Retinal pigment epithelial cell (primary cell): ENCODE results near the gene UNK.
A peak's percentile ranks its signal among the peaks of the same experiment; 100 is the strongest.

Experiments
- DNase-seq: peaks from one replicate; pipeline ENCODE4 v3.0.0-alpha.2; 2010; ENCODE audit warnings: low read depth
- H3K4me3 ChIP-seq: 2 replicates; pipeline ENCODE4 v1.5.1; 2011; ENCODE audit warnings: mild to moderate bottlenecking, low read length, control low read depth, moderate library complexity
- CTCF ChIP-seq: conservative IDR thresholded peaks from 2 replicates; pipeline ENCODE4 v1.5.1; 2011; ENCODE audit warnings: low read depth, low read length, control low read depth, inconsistent platforms

Gene UNK

GRCh38 chr17:75824666-75825065, 40.1 kb downstream of the UNK start:
- TF ChIP-seq CTCF, result no peak

GRCh38 chr17:75825149-75825552, 40.5 kb downstream of the UNK start:
- no peak for TF ChIP-seq CTCF
- no peak overlapping the region for H3K4me3 ChIP-seq
- no peak for DNase-seq

More at GRCh38 chr17:75824666-75825065, 40.1 kb downstream of the UNK start:
- DNase-seq, result no peak
- H3K4me3 ChIP-seq, result no peak overlapping the region

- no peak for TF ChIP-seq CTCF
- H3K4me3 ChIP-seq, result no peak overlapping the region
- DNase-seq, result no peak
Observed at GRCh38 chr17:75825748-75826370, 41.3 kb downstream of the UNK start.

- DNase-seq, result no peak
- TF ChIP-seq CTCF, result no peak
Observed at GRCh38 chr17:75826561-75827307, 42.1 kb downstream of the UNK start.

GRCh38 chr17:75827308-75828075, 42.9 kb downstream of the UNK start:
- no peak for DNase-seq
- peak; percentile 79 for TF ChIP-seq CTCF
- no peak overlapping the region for H3K4me3 ChIP-seq

More at GRCh38 chr17:75826561-75827307, 42.1 kb downstream of the UNK start:
- H3K4me3 ChIP-seq, result no peak overlapping the region

- DNase-seq, result no peak
- no peak overlapping the region for H3K4me3 ChIP-seq
- TF ChIP-seq CTCF, result no peak
Observed at GRCh38 chr17:75828076-75828400, 43.4 kb downstream of the UNK start.

- no peak for DNase-seq
- TF ChIP-seq CTCF, result no peak
- no peak overlapping the region for H3K4me3 ChIP-seq
Observed at GRCh38 chr17:75828741-75829140, 44.1 kb downstream of the UNK start.
